ENCODE measurements around the gene LRRC4C.

The LRRC4C gene

DNA sequence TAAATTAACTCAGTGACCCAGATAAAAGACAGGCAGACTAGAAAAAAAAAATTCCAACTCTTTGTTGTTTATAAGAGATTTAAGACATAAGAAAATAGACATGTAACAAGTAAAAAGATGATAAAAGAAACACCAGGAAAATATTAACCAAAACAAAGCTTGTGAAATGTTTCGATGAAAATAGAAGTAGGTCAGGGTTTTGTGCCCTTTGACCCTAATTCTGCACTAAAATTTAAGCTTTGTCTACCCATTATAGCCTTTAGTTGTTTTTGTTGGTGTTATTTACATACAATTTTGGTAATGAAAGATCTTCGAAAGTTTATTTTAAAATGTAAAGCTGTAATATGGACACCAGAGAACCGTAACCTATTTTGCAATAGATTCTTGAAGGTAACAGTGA, 75.7 kb downstream of the LRRC4C start:
- TF ChIP-seq TAF1 (IDR thresholded peaks at IDR 0.05; ENCODE audit: borderline replicate concordance, low read depth, low read length), result no peak
- TF ChIP-seq POLR2AphosphoS5 (IDR thresholded peaks at IDR 0.05; ENCODE audit: low read depth, low read length), result no peak
- no peak for TF ChIP-seq POLR2A (IDR thresholded peaks at IDR 0.05; ENCODE audit: low read depth, low read length)
- DNase-seq (ENCODE audit: insufficient read length) (no peak), FAIRE-seq (no peak)

DNA sequence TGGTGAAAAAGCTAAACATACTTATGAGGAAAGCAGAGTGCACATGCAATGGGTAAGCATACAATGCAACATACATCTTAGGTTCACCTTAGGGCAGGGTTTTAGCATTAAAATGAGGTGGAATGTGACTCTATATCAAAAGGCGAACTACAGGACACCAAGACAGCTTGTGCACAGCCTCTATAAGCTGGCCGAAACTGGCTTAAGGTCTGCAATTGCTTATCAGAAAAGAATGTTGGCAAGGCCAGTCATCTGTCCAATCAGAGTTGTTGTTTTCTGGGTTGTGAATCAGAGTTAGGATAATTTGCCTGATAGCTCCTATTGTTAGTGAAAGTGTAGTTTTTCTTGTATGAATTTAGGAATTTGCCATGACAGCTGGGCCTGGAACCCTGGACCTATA, 76.5 kb downstream of the LRRC4C start:
- no peak for DNase-seq (ENCODE audit: insufficient read length)
- TF ChIP-seq POLR2AphosphoS5 (IDR thresholded peaks at IDR 0.05; ENCODE audit: low read depth, low read length) (no peak), TAF1 (IDR thresholded peaks at IDR 0.05; ENCODE audit: borderline replicate concordance, low read depth, low read length) (no peak), POLR2A (IDR thresholded peaks at IDR 0.05; ENCODE audit: low read depth, low read length) (no peak)
- no peak for FAIRE-seq

DNA sequence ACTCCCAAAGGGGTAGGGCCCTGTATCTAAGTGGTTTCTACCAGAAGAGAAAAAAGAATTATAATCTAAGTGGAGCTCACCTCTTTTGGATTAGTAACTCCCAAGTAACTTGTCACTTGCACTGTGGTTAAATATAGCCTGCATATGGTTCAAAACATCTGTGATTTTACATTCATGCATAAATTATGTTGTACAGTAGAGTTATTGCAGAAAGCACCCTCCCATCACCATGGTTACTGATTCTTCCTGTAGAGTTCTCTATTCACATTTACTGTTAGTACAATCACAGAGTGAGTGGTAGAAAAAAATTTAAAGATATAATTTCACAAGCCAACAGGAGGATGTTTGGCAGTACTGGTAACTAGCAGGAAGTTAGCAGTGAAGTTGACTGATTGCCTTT, 80.4 kb downstream of the LRRC4C start:
- FAIRE-seq (no peak), DNase-seq (ENCODE audit: insufficient read length) (no peak)
- no peak for TF ChIP-seq POLR2A (IDR thresholded peaks at IDR 0.05; ENCODE audit: low read depth, low read length)
- TF ChIP-seq TAF1 (IDR thresholded peaks at IDR 0.05; ENCODE audit: borderline replicate concordance, low read depth, low read length), result no peak
- TF ChIP-seq POLR2AphosphoS5 (IDR thresholded peaks at IDR 0.05; ENCODE audit: low read depth, low read length), result no peak

DNA sequence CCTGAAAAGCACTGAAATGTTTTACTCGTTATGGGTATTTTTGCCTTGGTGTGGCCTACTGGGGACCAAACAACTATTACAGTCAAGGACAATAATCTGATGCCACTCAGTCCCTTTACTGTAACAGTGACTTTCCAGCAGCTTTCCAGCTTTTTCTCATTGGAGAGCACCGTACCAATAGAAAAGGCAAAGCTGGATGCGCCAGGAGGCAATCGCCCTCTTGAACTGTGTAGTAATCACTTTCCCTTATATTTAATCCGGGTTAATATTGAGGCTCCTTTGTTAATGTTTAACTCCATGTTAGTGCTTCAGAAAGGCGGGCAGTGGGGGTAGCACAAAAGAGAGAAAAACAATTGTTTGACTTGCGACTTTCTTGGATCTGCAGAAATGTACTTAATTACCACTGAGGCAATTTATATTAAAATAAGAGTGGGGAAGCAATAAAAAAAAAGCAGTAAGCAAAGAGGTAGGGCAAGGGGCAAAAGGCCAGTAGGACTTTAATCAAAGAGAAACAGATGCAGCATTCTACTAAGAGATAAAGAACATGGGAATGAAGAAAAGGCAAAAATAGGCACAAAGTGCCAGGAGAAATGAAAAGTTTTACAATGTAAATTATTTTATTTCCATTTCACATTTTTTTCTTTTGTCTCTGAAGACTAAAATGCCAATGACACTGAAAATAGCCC, 81.6 kb downstream of the LRRC4C start:
- no peak for TF ChIP-seq TAF1 (IDR thresholded peaks at IDR 0.05; ENCODE audit: borderline replicate concordance, low read depth, low read length)
- TF ChIP-seq POLR2AphosphoS5 (IDR thresholded peaks at IDR 0.05; ENCODE audit: low read depth, low read length), result no peak
- TF ChIP-seq POLR2A (IDR thresholded peaks at IDR 0.05; ENCODE audit: low read depth, low read length), result no peak
- FAIRE-seq (no peak), DNase-seq (ENCODE audit: insufficient read length) (no peak)

DNA sequence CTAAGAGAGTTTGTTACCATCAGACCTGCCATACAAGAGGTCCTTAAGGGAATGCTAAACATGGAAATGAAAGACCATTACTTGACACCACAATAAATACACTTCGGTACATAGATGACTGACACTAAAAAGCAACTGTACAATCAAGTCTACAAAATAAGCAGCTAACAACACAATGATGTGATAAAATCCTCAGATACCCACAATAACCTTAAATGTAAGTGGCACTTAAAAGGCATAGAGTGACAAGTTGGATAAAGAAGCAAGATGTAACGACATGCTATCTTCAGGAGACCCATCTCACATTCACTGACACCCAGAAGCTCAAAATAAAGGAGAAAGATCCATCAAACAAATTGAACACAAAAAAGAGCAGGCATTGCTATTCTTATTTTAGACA, 107.6 kb downstream of the LRRC4C start:
- no peak for DNase-seq (ENCODE audit: insufficient read length)
- no peak for FAIRE-seq
- TF ChIP-seq POLR2AphosphoS5 (IDR thresholded peaks at IDR 0.05; ENCODE audit: low read depth, low read length), result no peak
- TF ChIP-seq TAF1 (IDR thresholded peaks at IDR 0.05; ENCODE audit: borderline replicate concordance, low read depth, low read length), result no peak
- TF ChIP-seq POLR2A (IDR thresholded peaks at IDR 0.05; ENCODE audit: low read depth, low read length), result no peak

DNA sequence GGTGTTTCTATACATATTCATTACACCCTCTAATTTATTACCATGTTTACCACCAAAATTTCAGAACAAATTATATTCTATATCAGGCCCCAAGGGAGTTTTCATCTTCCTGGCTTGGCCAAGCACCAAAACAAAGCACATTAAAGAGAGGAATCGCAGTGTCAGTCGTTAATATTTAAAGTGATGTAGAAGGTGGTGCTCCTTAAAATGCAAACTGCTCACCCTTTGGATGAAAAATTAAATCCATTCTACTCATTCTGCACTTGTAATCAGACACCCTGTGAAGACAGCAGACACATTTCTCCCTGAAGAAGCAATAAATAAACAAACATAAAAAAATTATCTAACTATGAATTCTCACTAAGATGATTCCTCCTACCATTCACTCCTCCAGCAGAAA, 113.4 kb downstream of the LRRC4C start:
- DNase-seq (ENCODE audit: insufficient read length) (no peak), FAIRE-seq (no peak)

DNA sequence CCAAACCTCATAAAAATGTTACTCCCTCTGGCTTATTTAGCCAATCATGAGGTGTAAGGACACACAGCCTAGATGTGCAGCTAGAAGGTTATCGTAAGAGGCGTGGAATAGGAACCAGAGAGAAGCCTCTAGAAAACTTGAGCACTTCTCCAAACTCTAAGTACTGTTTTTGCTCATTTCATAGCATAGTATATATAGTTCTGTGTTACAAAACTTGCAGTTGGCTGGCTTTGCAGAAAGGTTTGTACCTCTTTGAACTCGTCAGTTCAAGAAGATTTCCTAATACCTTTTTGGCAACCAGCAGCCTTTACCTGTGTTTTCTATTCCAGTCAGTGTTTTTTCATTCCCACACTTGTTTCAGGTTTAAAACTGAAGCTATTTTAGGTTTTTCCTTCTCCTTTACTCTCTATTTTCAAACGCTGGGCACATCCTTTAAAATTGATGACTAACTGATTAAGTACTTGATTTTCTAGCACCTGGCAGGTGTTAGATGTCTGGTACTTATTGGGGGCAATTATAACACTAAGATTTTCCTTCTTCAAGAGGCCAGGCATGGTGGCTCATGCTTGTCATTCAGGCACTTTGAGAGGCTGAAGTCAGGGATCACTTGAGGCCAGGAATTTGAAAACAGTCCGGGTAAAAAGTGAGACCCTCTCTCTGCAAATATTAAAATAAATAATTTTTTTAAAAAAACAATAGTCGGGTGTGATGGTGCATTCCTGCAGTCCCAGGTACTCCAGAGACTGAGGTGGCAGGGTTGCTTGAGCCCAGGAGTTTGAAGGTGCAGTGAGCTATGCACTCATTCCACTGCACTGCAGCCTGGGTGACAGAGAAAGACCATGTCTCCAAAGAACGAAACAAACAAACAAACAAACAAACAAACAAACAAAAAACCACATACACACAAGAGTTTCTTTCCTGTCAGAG, 125.2 kb downstream of the LRRC4C start:
- TF ChIP-seq TAF1 (IDR thresholded peaks at IDR 0.05; ENCODE audit: borderline replicate concordance, low read depth, low read length) (no peak), POLR2AphosphoS5 (IDR thresholded peaks at IDR 0.05; ENCODE audit: low read depth, low read length) (no peak), POLR2A (IDR thresholded peaks at IDR 0.05; ENCODE audit: low read depth, low read length) (no peak)
- FAIRE-seq (no peak), DNase-seq (ENCODE audit: insufficient read length) (no peak)

More for the DNA sequence above, 113.4 kb downstream of the LRRC4C start:
- TF ChIP-seq POLR2AphosphoS5 (IDR thresholded peaks at IDR 0.05; ENCODE audit: low read depth, low read length), result no peak
- TF ChIP-seq TAF1 (IDR thresholded peaks at IDR 0.05; ENCODE audit: borderline replicate concordance, low read depth, low read length), result no peak
- TF ChIP-seq POLR2A (IDR thresholded peaks at IDR 0.05; ENCODE audit: low read depth, low read length), result no peak

DNA sequence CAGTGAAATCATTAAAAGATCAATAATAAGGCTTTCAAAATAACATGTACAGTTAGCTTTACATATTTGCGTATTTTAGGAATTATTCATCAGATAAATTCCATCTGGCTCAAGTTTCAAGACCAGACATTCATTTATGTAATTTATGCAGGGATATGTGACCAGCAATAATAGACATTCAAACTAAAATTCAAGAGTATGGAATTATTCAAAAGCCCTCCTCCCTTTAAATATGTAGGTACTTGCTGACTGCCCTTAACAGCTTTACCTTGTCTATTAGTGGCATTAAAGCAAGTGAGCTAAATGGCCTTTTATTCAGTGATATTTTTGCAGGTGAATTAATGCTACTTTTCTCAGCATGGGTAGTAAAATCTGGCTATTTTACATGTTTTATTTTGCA, 126.1 kb downstream of the LRRC4C start:
- no peak for DNase-seq (ENCODE audit: insufficient read length)
- TF ChIP-seq TAF1 (IDR thresholded peaks at IDR 0.05; ENCODE audit: borderline replicate concordance, low read depth, low read length) (no peak), POLR2AphosphoS5 (IDR thresholded peaks at IDR 0.05; ENCODE audit: low read depth, low read length) (no peak), POLR2A (IDR thresholded peaks at IDR 0.05; ENCODE audit: low read depth, low read length) (no peak)
- FAIRE-seq, result no peak

DNA sequence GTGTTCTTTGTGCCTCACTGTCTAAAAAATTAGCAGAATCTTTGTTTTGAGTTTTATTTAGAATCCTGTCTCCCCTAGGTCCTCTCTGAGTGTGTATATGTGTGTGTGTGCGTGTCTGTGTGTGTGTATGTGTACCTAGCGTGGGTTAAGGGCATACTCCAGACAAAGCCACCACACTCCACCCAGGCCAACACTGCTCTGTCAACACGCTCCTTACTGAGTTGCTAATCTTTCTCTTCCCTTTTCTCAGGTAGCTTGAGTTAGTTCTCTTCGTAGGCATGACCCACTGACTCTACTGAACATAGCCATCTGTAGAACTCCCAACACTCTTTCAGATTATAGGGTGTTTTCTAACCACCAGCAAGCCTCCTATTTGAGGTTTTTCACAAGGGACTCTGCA, 131.1 kb downstream of the LRRC4C start:
- DNase-seq (ENCODE audit: insufficient read length) (no peak), FAIRE-seq (peak; percentile 51)
- TF ChIP-seq POLR2A (IDR thresholded peaks at IDR 0.05; ENCODE audit: low read depth, low read length), result no peak
- TF ChIP-seq TAF1 (IDR thresholded peaks at IDR 0.05; ENCODE audit: borderline replicate concordance, low read depth, low read length), result no peak
- TF ChIP-seq POLR2AphosphoS5 (IDR thresholded peaks at IDR 0.05; ENCODE audit: low read depth, low read length), result no peak

DNA sequence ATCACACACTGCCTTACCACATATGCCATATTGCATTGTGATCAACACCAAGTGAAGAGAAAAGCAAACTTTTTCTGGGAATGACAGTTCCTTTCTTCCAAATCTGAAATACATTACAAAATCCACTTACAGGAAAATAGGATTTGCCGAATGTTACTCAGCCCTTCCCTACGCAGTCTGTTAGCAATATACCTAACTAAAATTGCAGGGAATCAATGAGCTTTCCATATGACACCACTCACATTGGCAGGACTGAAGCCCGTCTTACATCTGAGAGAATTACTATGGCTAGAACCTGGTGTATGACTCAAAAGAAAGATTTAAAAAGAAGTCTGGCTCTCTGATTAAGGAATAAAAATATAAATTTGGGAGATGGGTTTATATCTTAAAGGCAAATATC, 136.0 kb downstream of the LRRC4C start:
- DNase-seq (ENCODE audit: insufficient read length) (no peak), FAIRE-seq (peak; percentile 21)
- TF ChIP-seq TAF1 (IDR thresholded peaks at IDR 0.05; ENCODE audit: borderline replicate concordance, low read depth, low read length) (no peak), POLR2A (IDR thresholded peaks at IDR 0.05; ENCODE audit: low read depth, low read length) (no peak), POLR2AphosphoS5 (IDR thresholded peaks at IDR 0.05; ENCODE audit: low read depth, low read length) (no peak)

DNA sequence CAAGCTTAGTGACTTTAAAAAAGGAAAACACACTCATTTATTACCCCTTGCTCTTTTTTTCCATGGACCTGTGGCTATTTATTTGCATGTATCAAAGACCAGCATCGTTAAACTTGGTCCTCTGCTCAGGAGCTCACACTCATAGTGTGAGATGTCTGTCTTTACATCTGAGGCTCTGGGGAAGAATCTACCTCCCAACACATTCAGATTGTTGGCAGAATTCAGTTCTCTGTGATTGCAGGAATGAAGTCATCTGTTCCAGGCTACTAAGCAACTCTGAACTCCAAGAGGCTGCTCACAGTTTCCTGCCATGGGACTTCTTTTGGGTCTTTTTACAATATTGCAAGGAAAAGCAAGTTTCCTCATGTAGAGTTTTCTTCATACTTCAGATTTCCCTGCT, 138.8 kb downstream of the LRRC4C start:
- no peak for DNase-seq (ENCODE audit: insufficient read length)
- no peak for TF ChIP-seq POLR2AphosphoS5 (IDR thresholded peaks at IDR 0.05; ENCODE audit: low read depth, low read length)
- no peak for TF ChIP-seq POLR2A (IDR thresholded peaks at IDR 0.05; ENCODE audit: low read depth, low read length)
- no peak for TF ChIP-seq TAF1 (IDR thresholded peaks at IDR 0.05; ENCODE audit: borderline replicate concordance, low read depth, low read length)
- no peak for FAIRE-seq

DNA sequence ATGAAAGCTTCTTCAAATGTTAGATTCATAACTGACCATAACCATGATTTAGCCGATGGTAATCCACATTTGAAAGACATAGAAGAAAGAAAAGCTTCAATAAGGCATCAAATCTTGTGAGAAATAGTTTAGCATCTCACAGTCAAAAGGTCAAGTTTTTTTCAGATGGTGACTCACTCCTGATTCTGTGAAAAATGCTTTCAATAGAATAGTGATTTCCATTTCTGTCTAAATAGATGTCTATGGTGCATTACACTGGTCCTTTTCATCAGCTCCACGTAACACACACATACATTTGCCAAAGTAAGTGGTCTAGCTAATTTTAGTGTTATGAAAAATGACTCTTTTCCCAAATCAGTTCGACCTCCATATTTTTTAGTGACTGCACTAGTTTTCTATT, 139.2 kb downstream of the LRRC4C start:
- FAIRE-seq (no peak), DNase-seq (ENCODE audit: insufficient read length) (no peak)
- TF ChIP-seq TAF1 (IDR thresholded peaks at IDR 0.05; ENCODE audit: borderline replicate concordance, low read depth, low read length) (no peak), POLR2A (IDR thresholded peaks at IDR 0.05; ENCODE audit: low read depth, low read length) (no peak)

All from GM12892 (cell line).